GM19193 (cell line): Measurements from ENCODE around the gene OR52B2.

Source experiments
- POLR2A ChIP-seq: IDR thresholded peaks from 4 replicates; pipeline ENCODE4 v1.6.1; 2011; ENCODE audit not compliant: insufficient read depth, insufficient read length; ENCODE audit errors: extremely low read depth

OR52B2 gene

GRCh38 chr11:6170226-6170625 lies at the start of gene OR52B2:
OR52B2 (minus strand) TSS chr11:6170326; CDS start chr11:6170326, 0 bp downstream.
- no peak for TF ChIP-seq POLR2A

- no peak for TF ChIP-seq POLR2A
Measured at GRCh38 chr11:6219359-6219758, 49.2 kb upstream of the OR52B2 start.

GRCh38 chr11:6217722-6218121 lies 47.6 kb upstream of the OR52B2 start:
- TF ChIP-seq POLR2A: no peak

- TF ChIP-seq POLR2A: no peak
Measured at GRCh38 chr11:6216501-6216900, 46.4 kb upstream of the OR52B2 start.

- no peak for TF ChIP-seq POLR2A
Measured at GRCh38 chr11:6214530-6214929, 44.4 kb upstream of the OR52B2 start.

- TF ChIP-seq POLR2A: no peak
Measured at GRCh38 chr11:6210274-6210955, 40.3 kb upstream of the OR52B2 start.

GRCh38 chr11:6209801-6210200 lies 39.7 kb upstream of the OR52B2 start:
- TF ChIP-seq POLR2A: no peak

- no peak for TF ChIP-seq POLR2A
Measured at GRCh38 chr11:6206456-6207180, 36.5 kb upstream of the OR52B2 start.

GRCh38 chr11:6205366-6205765 lies 35.2 kb upstream of the OR52B2 start, which contains the start of gene C11orf42:
C11orf42 (plus strand) TSS chr11:6205557; CDS start chr11:6205616, 59 bp downstream.
- no peak for TF ChIP-seq POLR2A

- no peak for TF ChIP-seq POLR2A
Measured at GRCh38 chr11:6204706-6205105, 34.6 kb upstream of the OR52B2 start.

GRCh38 chr11:6203327-6203726 lies 33.2 kb upstream of the OR52B2 start:
- no peak for TF ChIP-seq POLR2A

GRCh38 chr11:6202041-6202440 lies 31.9 kb upstream of the OR52B2 start:
- TF ChIP-seq POLR2A: no peak

- no peak for TF ChIP-seq POLR2A
Measured at GRCh38 chr11:6201481-6201880, 31.4 kb upstream of the OR52B2 start.

- TF ChIP-seq POLR2A: no peak
Measured at GRCh38 chr11:6200975-6201374, 30.8 kb upstream of the OR52B2 start.

GRCh38 chr11:6199174-6199810 lies 29.2 kb upstream of the OR52B2 start, which contains the start of gene OR52W1:
OR52W1 (plus strand) TSS chr11:6199224; CDS start chr11:6199224, 0 bp downstream.
- no peak for TF ChIP-seq POLR2A
